Activated T-helper 1 cell treated with anti-CD3 and anti-CD28 coated beads, Interleukin-2, amount 50 U/mL, for 16 hours (primary cell): ENCODE results near the gene LRRC4C.
"Not testable (repeated sequence)": the region's sequence is repeated elsewhere in the genome, so short reads cannot be mapped to it uniquely, and the experiment has no call there.

Experiments
- DNase-seq, 2 donors: peaks; one replicate each; pipeline ENCODE4 v3.0.0-alpha.2; 2020; ENCODE audit warnings: low read depth in 1 of 2, low spot score in 1 of 2

The LRRC4C gene

GRCh38 chr11:40187295-40187694, 1272.2 kb downstream of the LRRC4C start:
- DNase-seq, result no peak

- no peak for DNase-seq
Observed at GRCh38 chr11:40186437-40187263, 1272.8 kb downstream of the LRRC4C start.

- DNase-seq, result no peak
Observed at GRCh38 chr11:40185793-40186192, 1273.7 kb downstream of the LRRC4C start.

- DNase-seq, result no peak
Observed at GRCh38 chr11:40183073-40184064, 1276.1 kb downstream of the LRRC4C start.

GRCh38 chr11:40179541-40179940, 1279.9 kb downstream of the LRRC4C start:
- no peak for DNase-seq

- no peak for DNase-seq
Observed at GRCh38 chr11:40178470-40178869, 1281.0 kb downstream of the LRRC4C start.

- no peak for DNase-seq
Observed at GRCh38 chr11:40175980-40176379, 1283.5 kb downstream of the LRRC4C start.

GRCh38 chr11:40170078-40170477, 1289.4 kb downstream of the LRRC4C start:
- no peak for DNase-seq

GRCh38 chr11:40168414-40168813, 1291.0 kb downstream of the LRRC4C start:
- DNase-seq, result no peak

- DNase-seq, result not testable (repeated sequence)
Observed at GRCh38 chr11:40167805-40168204, 1291.6 kb downstream of the LRRC4C start.

GRCh38 chr11:40166892-40167291, 1292.6 kb downstream of the LRRC4C start:
- DNase-seq, result no peak

GRCh38 chr11:40162901-40163883, 1296.3 kb downstream of the LRRC4C start:
- DNase-seq, result no peak

- DNase-seq, result no peak
Observed at GRCh38 chr11:40161854-40162410, 1297.5 kb downstream of the LRRC4C start.

- no peak for DNase-seq
Observed at GRCh38 chr11:40160418-40160817, 1299.0 kb downstream of the LRRC4C start.

GRCh38 chr11:40149721-40150120, 1309.7 kb downstream of the LRRC4C start:
- no peak for DNase-seq

- no peak for DNase-seq
Observed at GRCh38 chr11:40140560-40140959, 1318.9 kb downstream of the LRRC4C start.

GRCh38 chr11:40139536-40139935, 1319.9 kb downstream of the LRRC4C start:
- DNase-seq, result no peak

- DNase-seq, result no peak
Observed at GRCh38 chr11:40139066-40139465, 1320.4 kb downstream of the LRRC4C start.

GRCh38 chr11:40134820-40135570, 1324.5 kb downstream of the LRRC4C start:
- no peak for DNase-seq

GRCh38 chr11:40133498-40133897, 1326.0 kb downstream of the LRRC4C start:
- no peak for DNase-seq
